Smooth muscle cell (in vitro differentiated cells): ENCODE measurements around the gene PTPRC. TPM values are rescaled to one million over a fixed set of nuclear protein-coding genes. Genes with fewer than 3 reads are reported as not detected.

Experiments used
- DNase-seq: peaks from one replicate; lab custom pipeline; 2025; ENCODE audit not compliant: unreplicated experiment; lab: John Stamatoyannopoulos, UW
- H2AFZ ChIP-seq: fragments of 200-600 bp; sonication (generic); 2 replicates; pipeline ENCODE4 v1.6.0; 2016; ENCODE audit warnings: antibody characterized with exemption, low read depth, mild to moderate bottlenecking
- H3F3A ChIP-seq: fragments of 200-600 bp; sonication (generic); 2 replicates; pipeline ENCODE4 v1.6.0; 2017; ENCODE audit warnings: antibody characterized with exemption, low read depth
- H3K27ac ChIP-seq: fragments of 200-600 bp; sonication (generic); 2 replicates; pipeline ENCODE4 v1.5.1; 2016; ENCODE audit warnings: low read depth, mild to moderate bottlenecking
- H3K27me3 ChIP-seq: fragments of 200-600 bp; sonication (generic); 2 replicates; pipeline ENCODE4 v1.6.1; 2016; ENCODE audit warnings: low read depth, mild to moderate bottlenecking
- H3K36me3 ChIP-seq: fragments of 200-600 bp; sonication (generic); 2 replicates; pipeline ENCODE4 v1.5.1; 2016; ENCODE audit warnings: low read depth
- H3K4me1 ChIP-seq: fragments of 200-600 bp; sonication (generic); 2 replicates; pipeline ENCODE4 v1.5.1; 2016; ENCODE audit warnings: low read depth
- H3K4me2 ChIP-seq: fragments of 200-600 bp; sonication (generic); 2 replicates; pipeline ENCODE4 v1.6.0; 2016; ENCODE audit warnings: mild to moderate bottlenecking
- H3K4me3 ChIP-seq: fragments of 200-600 bp; sonication (generic); 2 replicates; pipeline ENCODE4 v1.5.1; 2016; ENCODE audit warnings: mild to moderate bottlenecking
- H3K79me2 ChIP-seq: fragments of 200-600 bp; sonication (generic); 2 replicates; pipeline ENCODE4 v1.6.0; 2016; ENCODE audit warnings: low read depth, mild to moderate bottlenecking
- H3K9ac ChIP-seq: fragments of 200-600 bp; sonication (generic); 2 replicates; pipeline ENCODE4 v1.6.0; 2016; ENCODE audit warnings: low read depth
- H3K9me3 ChIP-seq: fragments of 200-600 bp; sonication (generic); replicated peaks from 2 replicates; pipeline ENCODE4 v1.5.1; 2016; ENCODE audit warnings: low read depth
- H4K20me1 ChIP-seq: fragments of 200-600 bp; sonication (generic); 2 replicates; pipeline ENCODE4 v1.6.0; 2016; ENCODE audit warnings: low read depth
- CTCF ChIP-seq: fragments of 200-600 bp; sonication (generic); IDR thresholded peaks from 2 replicates; pipeline ENCODE4 v1.5.1; 2017; ENCODE audit warnings: borderline replicate concordance, mild to moderate bottlenecking, antibody characterized with exemption; ENCODE audit not compliant: insufficient read depth, poor library complexity, severe bottlenecking
- WGBS: methylation state at CpG from one replicate; pipeline ENCODE4 v1.1.7; 2016; ENCODE audit warnings: low lambda C conversion rate; 5-methylcytosine and 5-hydroxymethylcytosine counted together
- polyA plus RNA-seq: library from polyadenylated mRNA; unstranded; fragments of >200 nt; fragmentation: Nextera tagmentation; extraction: Ambion mirVana; gene quantifications from 2 replicates; pipeline ENCODE4 v1.2.1, GENCODE V29; 2016
- total RNA-seq: library from RNA; depleted of rRNA; stranded (reverse); fragments of >200 nt; gene quantifications from 2 replicates; pipeline ENCODE4 v1.2.3, GENCODE V29; 2014

PTPRC gene
- total and polyA plus RNA-seq, 2 experiments from 2014 or later = 0.04 TPM; not detected in 1

GRCh38 chr1:198691063-198691462 lies 52.2 kb downstream of the PTPRC start:
- H3K9me3 ChIP-seq = no peaks in the 10 kb centered on the region
- DNase-seq = no peak
- H3K27me3 ChIP-seq = no peaks in the 10 kb centered on the region
- no peak overlapping the region for H3K4me3 ChIP-seq
- no peaks in the 10 kb centered on the region for H3K79me2 ChIP-seq
- no peak overlapping the region for H3K9ac ChIP-seq
- no peak overlapping the region for H3K27ac ChIP-seq
- H2AFZ ChIP-seq = no peak overlapping the region
- no peak overlapping the region for H3K4me2 ChIP-seq
- no peak for TF ChIP-seq CTCF
- H3K36me3 ChIP-seq = no peaks in the 10 kb centered on the region
- H3F3A ChIP-seq = no peaks in the 10 kb centered on the region
- H4K20me1 ChIP-seq = no peaks in the 10 kb centered on the region
- 96% methylated on average over 1 of the region's 1 CpG for WGBS
- no peaks in the 10 kb centered on the region for H3K4me1 ChIP-seq

GRCh38 chr1:198693321-198693720 lies 54.5 kb downstream of the PTPRC start:
- Histone ChIP-seq H2AFZ (no peak overlapping the region), H3K4me2 (no peak overlapping the region), H3K9me3 (no peaks in the 10 kb centered on the region), H3K79me2 (no peaks in the 10 kb centered on the region), H3F3A (no peaks in the 10 kb centered on the region), H3K9ac (no peak overlapping the region), H3K4me1 (no peaks in the 10 kb centered on the region), H3K27ac (no peak overlapping the region), H4K20me1 (no peaks in the 10 kb centered on the region), H3K36me3 (no peaks in the 10 kb centered on the region), H3K4me3 (no peak overlapping the region), H3K27me3 (no peaks in the 10 kb centered on the region)
- no peak for DNase-seq
- TF ChIP-seq CTCF = no peak

GRCh38 chr1:198694542-198694941 lies 55.7 kb downstream of the PTPRC start:
- Histone ChIP-seq H3F3A (no peaks in the 10 kb centered on the region), H4K20me1 (no peaks in the 10 kb centered on the region), H3K4me1 (peaks cover under 1% of the 10 kb centered on the region), H3K4me2 (no peak overlapping the region), H3K36me3 (no peaks in the 10 kb centered on the region), H3K27ac (no peak overlapping the region), H3K4me3 (no peak overlapping the region), H3K9ac (no peak overlapping the region), H3K79me2 (no peaks in the 10 kb centered on the region), H3K27me3 (no peaks in the 10 kb centered on the region), H2AFZ (no peak overlapping the region), H3K9me3 (no peaks in the 10 kb centered on the region)
- WGBS = 86% methylated on average over 1 of the region's 1 CpG
- DNase-seq = no peak
- TF ChIP-seq CTCF = no peak

- no peaks in the 10 kb centered on the region for H3K79me2 ChIP-seq
- H3K4me2 ChIP-seq = no peak overlapping the region
- H3K4me1 ChIP-seq = peaks cover 14% of the 10 kb centered on the region
- no peak overlapping the region for H3K4me3 ChIP-seq
- no peak for TF ChIP-seq CTCF
- no peak for DNase-seq
- no peak overlapping the region for H3K27ac ChIP-seq
- H3K9ac ChIP-seq = no peak overlapping the region
- 95% methylated on average over 1 of the region's 1 CpG for WGBS
- no peaks in the 10 kb centered on the region for H3F3A ChIP-seq
- H3K9me3 ChIP-seq = no peaks in the 10 kb centered on the region
- no peaks in the 10 kb centered on the region for H3K27me3 ChIP-seq
- no peaks in the 10 kb centered on the region for H3K36me3 ChIP-seq
- H4K20me1 ChIP-seq = no peaks in the 10 kb centered on the region
- H2AFZ ChIP-seq = no peak overlapping the region
Observed at GRCh38 chr1:198696211-198696610, 57.4 kb downstream of the PTPRC start.
